Neural cell (in vitro differentiated cells): ENCODE measurements around the gene SYNC. TPM values are rescaled to one million over a fixed set of nuclear protein-coding genes. Genes with fewer than 3 reads are reported as not detected.
A peak's percentile ranks its signal among the peaks of the same experiment; 100 is the strongest.

Source experiments
- H2AFZ ChIP-seq: fragments of 200-600, 300-800 bp; sonication (generic), shearing (Covaris generic); 2 replicates; pipeline ENCODE4 v1.6.0; 2014; ENCODE audit warnings: low read depth, mild to moderate bottlenecking, antibody characterized with exemption, low read length, moderate library complexity
- H3F3A ChIP-seq: fragments of 200-600 bp; shearing (Covaris generic); 2 replicates; pipeline ENCODE4 v1.6.1; 2016; ENCODE audit warnings: mild to moderate bottlenecking, moderate library complexity, mixed read lengths, antibody characterized with exemption, low read length; ENCODE audit not compliant: insufficient read depth, poor library complexity, severe bottlenecking
- H3K27ac ChIP-seq: fragments of 200-600, 300-800 bp; sonication (generic), shearing (Covaris generic); 2 replicates; pipeline ENCODE4 v1.5.1; 2014; ENCODE audit warnings: mild to moderate bottlenecking, low read length, moderate library complexity
- H3K27me3 ChIP-seq: fragments of 300-800, 200-600 bp; sonication (generic), shearing (Covaris generic); 2 replicates; pipeline ENCODE4 v1.6.0; 2014; ENCODE audit warnings: mild to moderate bottlenecking, low read depth, low read length, moderate library complexity; ENCODE audit not compliant: insufficient read depth
- H3K36me3 ChIP-seq: fragments of 300-800, 200-600 bp; sonication (generic), shearing (Covaris generic); 2 replicates; pipeline ENCODE4 v1.5.1; 2014; ENCODE audit warnings: mild to moderate bottlenecking, antibody characterized with exemption, low read length, moderate library complexity; ENCODE audit not compliant: insufficient read depth
- H3K4me2 ChIP-seq: fragments of 300-800, 200-600 bp; sonication (generic), shearing (Covaris generic); 2 replicates; pipeline ENCODE4 v1.6.0; 2014; ENCODE audit warnings: mild to moderate bottlenecking, low read length
- H3K4me3 ChIP-seq: fragments of 300-800, 200-600 bp; sonication (generic), shearing (Covaris generic); 2 replicates; pipeline ENCODE4 v1.5.1; 2014; ENCODE audit warnings: mild to moderate bottlenecking, low read length, moderate library complexity
- H3K79me2 ChIP-seq: fragments of 200-600 bp; shearing (Covaris generic); replicated peaks from 2 replicates; pipeline ENCODE4 v1.6.0; 2014; ENCODE audit warnings: mild to moderate bottlenecking, low read length, moderate library complexity; ENCODE audit not compliant: insufficient read depth
- H3K9ac ChIP-seq: fragments of 300-800, 200-600 bp; sonication (generic), shearing (Covaris generic); 2 replicates; pipeline ENCODE4 v1.6.1; 2016; ENCODE audit warnings: mild to moderate bottlenecking, low read length, mixed read lengths
- H3K9me2 ChIP-seq: fragments of 200-600 bp; shearing (Covaris generic); 2 replicates; pipeline ENCODE4 v1.6.1; 2016; ENCODE audit warnings: mild to moderate bottlenecking, low read length, mixed read lengths; ENCODE audit not compliant: insufficient read depth
- H3K9me3 ChIP-seq: fragments of 200-600, 300-800 bp; sonication (generic), shearing (Covaris generic); 2 replicates; pipeline ENCODE4 v1.6.1; 2016; ENCODE audit warnings: mild to moderate bottlenecking, mixed run types, low read length, moderate library complexity, mixed read lengths
- H4K20me1 ChIP-seq: fragments of 200-600 bp; shearing (Covaris generic); 2 replicates; pipeline ENCODE4 v1.6.1; 2016; ENCODE audit warnings: mild to moderate bottlenecking, mixed run types; ENCODE audit not compliant: insufficient read depth
- CTCF ChIP-seq: fragments of 450-650 bp; IDR thresholded peaks from 2 replicates; pipeline ENCODE4 v1.5.1; 2014; ENCODE audit warnings: antibody characterized with exemption, mild to moderate bottlenecking, moderate library complexity; ENCODE audit not compliant: poor library complexity, severe bottlenecking
- EP300 ChIP-seq: fragments of 450-650 bp; conservative IDR thresholded peaks from 2 replicates; pipeline ENCODE4 v1.6.1; 2014; ENCODE audit warnings: antibody characterized with exemption, mild to moderate bottlenecking, moderate library complexity; ENCODE audit not compliant: poor library complexity, severe bottlenecking
- EZH2 ChIP-seq: fragments of 200-600, 300-800 bp; shearing (Covaris generic), sonication (generic); IDR thresholded peaks from 2 replicates; pipeline ENCODE4 v1.6.1; 2014; ENCODE audit warnings: antibody characterized with exemption, low read length, borderline replicate concordance, mild to moderate bottlenecking; ENCODE audit not compliant: insufficient read depth, poor library complexity, severe bottlenecking
- MXI1 ChIP-seq: fragments of 450-650 bp; conservative IDR thresholded peaks from 2 replicates; pipeline ENCODE4 v1.6.1; 2014; ENCODE audit warnings: antibody characterized with exemption, mild to moderate bottlenecking; ENCODE audit not compliant: poor library complexity, severe bottlenecking
- POLR2AphosphoS5 ChIP-seq: IDR thresholded peaks from 2 replicates; pipeline ENCODE4 v1.6.1; 2012
- RAD21 ChIP-seq: fragments of 450-650 bp; conservative IDR thresholded peaks from 2 replicates; pipeline ENCODE4 v1.6.1; 2014; ENCODE audit warnings: antibody characterized with exemption, mild to moderate bottlenecking, moderate library complexity
- REST ChIP-seq: IDR thresholded peaks from 2 replicates; pipeline ENCODE4 v1.6.1; 2012; ENCODE audit warnings: borderline replicate concordance
- SMC3 ChIP-seq: fragments of 450-650 bp; conservative IDR thresholded peaks from 2 replicates; pipeline ENCODE4 v1.6.1; 2014; ENCODE audit warnings: antibody characterized with exemption, mild to moderate bottlenecking, moderate library complexity; ENCODE audit not compliant: poor library complexity
- TAF1 ChIP-seq: IDR thresholded peaks from 2 replicates; pipeline ENCODE4 v1.6.1; 2012; ENCODE audit warnings: low read depth
- polyA plus RNA-seq: library from polyadenylated mRNA; depleted of rRNA; stranded (reverse); fragments of >200 nt; gene quantifications from 2 replicates; pipeline ENCODE4 v1.2.3, GENCODE V29; 2014

The SYNC gene
- polyA plus RNA-seq, 1 donor from 2014 or later: not detected

GRCh38 chr1:32716312-32717148 is 14.0 kb upstream of the SYNC start:
- Histone ChIP-seq H3K4me3 (peak overlapping the region; percentile 28), H3K79me2 (no peaks in the 10 kb centered on the region), H2AFZ (no peak overlapping the region), H3K36me3 (no peaks in the 10 kb centered on the region), H3K27ac (no peak overlapping the region), H3F3A (no peaks in the 10 kb centered on the region), H4K20me1 (no peaks in the 10 kb centered on the region), H3K9ac (no peak overlapping the region), H3K4me2 (no peak overlapping the region), H3K9me3 (no peaks in the 10 kb centered on the region), H3K9me2 (no peaks in the 10 kb centered on the region), H3K27me3 (no peaks in the 10 kb centered on the region)
- TF ChIP-seq TAF1 (no peak), EP300 (no peak), REST (no peak), CTCF (no peak), SMC3 (no peak), MXI1 (no peak), EZH2 (no peak), RAD21 (no peak), POLR2AphosphoS5 (no peak)

GRCh38 chr1:32715901-32716311 is 13.3 kb upstream of the SYNC start:
- Histone ChIP-seq H3K4me2 (no peak overlapping the region), H3K79me2 (no peaks in the 10 kb centered on the region), H3K9ac (no peak overlapping the region), H3K9me2 (no peaks in the 10 kb centered on the region), H2AFZ (no peak overlapping the region), H3F3A (no peaks in the 10 kb centered on the region), H4K20me1 (no peaks in the 10 kb centered on the region), H3K27me3 (no peaks in the 10 kb centered on the region), H3K4me3 (no peak overlapping the region), H3K27ac (no peak overlapping the region), H3K9me3 (no peaks in the 10 kb centered on the region), H3K36me3 (no peaks in the 10 kb centered on the region)
- no peak for TF ChIP-seq CTCF
- TF ChIP-seq POLR2AphosphoS5: no peak
- no peak for TF ChIP-seq MXI1
- TF ChIP-seq SMC3: no peak
